ENCODE data around the gene MVB12A.
A peak's percentile ranks its signal among the peaks of the same experiment; 100 is the strongest.

Gene MVB12A

DNA sequence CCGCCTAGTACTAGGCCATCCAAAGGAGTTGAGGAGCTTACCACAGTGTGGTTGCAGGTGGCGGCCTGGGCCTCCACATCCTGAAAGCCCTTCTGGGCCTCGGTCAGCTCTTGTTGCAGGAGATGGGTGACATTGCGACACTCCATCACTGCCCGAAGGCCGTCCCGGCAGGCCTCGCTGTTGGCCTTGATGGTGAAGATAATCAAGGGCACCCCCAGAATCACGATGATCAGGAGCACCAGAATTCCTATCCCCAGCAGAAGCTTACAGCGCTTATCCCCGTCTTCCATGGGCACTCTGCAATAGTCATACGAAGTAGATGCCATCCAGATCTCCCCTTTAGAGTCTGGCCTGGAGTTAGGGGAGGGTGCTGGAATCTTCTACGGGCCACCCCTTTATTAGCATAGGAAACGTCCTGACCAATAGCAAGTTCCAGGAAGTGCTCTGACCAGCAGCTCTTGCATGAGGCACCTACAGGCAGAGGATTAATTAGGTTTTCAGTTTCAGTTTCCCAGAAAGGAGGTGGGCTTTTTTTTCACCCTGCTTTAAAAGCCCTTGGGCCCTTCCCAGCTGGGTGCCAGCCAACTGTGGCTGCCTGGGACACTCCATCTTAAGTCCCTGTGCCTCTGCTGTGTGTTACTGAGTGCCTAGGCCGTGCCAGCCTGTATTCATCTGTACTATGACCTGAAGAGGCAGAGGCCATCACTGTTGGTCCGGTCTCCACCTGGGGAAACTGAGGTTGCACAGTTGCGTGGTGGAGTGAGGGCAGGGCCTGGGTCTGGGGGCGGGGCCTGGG, 14.4 kb upstream of the MVB12A start, which contains the start of gene BST2:
Gene BST2, minus strand, starts transcription at position 381 of the 796 bp plus-strand sequence. Its CDS starts 55 bp downstream, at position 326.
- DNase-seq (ENCODE audit: low spot score): peak; percentile 42

DNA sequence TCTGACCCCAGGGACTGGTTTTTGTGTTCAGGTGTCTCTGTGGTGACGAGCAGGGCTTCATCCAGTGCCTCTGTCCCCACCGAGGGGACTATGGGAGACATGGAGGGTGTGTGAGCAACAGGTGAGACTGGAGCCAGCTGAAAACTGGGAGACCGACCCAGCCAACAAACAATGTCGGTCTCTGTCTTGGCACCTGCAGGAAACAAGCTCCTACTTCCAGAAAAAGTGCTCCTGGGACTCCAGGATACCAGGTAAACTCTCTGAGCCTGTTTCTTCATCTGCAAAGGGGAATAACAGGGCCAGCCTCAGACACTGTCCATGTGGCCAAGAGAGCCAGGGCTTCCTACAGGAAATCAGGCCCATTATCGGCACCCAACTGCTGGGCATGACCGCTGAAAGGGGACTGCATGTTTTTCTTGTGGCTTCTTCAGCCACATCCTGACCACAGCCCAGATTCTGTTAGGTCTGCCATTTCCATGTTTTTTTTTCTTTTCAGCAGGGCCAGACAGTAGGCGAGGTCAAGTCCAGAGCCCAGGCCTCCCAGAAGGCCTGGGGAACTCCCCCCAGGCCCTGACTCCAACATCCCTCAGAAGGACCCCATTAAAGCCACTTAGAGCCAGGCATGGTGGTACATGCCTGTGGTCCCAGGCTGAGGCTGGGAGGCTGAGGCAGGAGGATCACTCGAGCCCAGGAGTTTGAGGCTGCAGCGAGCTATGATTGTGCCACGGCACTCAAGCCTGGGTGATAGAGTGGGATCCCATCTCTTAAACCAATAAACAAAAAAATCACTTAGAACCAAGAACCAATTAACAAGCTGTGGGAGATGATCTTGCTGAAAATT, 13.6 kb upstream of the MVB12A start:
- no peak for DNase-seq (ENCODE audit: low spot score)

- DNase-seq (ENCODE audit: low spot score): no peak
Observed at GRCh38 chr19:17406887-17407196, 13.0 kb upstream of the MVB12A start.

DNA sequence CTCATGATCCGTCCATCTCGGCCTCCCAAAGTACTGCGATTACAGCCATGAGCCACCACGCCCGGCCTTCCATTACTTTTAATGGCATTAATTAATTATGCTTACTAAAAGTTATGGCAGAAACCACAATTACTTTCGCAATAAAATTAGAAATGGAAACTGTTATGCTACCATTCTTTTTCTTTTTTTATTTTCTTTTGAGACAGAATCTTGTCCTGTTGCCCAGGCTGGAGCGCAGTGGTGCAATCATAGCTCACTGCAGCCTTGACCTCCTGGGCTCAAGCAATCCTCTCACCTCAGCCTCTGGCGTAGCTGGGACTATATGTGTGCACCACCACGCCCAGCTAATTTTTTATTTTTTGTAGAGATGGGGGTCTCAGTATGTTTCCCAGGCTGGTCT, 9.9 kb upstream of the MVB12A start:
- no peak for DNase-seq (ENCODE audit: low spot score)

DNA sequence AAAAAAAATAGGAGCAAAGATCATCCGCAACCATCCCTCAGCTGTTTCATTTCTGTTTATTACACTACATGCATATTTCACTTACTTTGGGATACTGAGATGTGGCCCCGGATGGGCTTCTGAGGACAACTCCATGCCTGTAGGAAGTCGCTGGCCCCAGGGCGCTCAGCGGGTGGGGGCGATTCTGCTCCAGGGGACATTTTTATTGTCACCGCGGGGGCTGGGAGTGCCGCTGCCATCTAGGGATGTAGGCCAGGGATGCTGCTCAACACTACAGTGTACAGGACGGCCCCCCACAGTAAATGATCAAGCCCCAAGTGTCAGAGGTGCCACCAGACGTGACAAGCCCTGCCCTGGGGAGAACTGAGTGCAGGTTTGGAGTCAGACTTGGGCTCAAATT, 8.0 kb upstream of the MVB12A start:
- DNase-seq (ENCODE audit: low spot score): no peak

GRCh38 chr19:17414097-17414496, 5.8 kb upstream of the MVB12A start:
- no peak for DNase-seq (ENCODE audit: low spot score)

DNA sequence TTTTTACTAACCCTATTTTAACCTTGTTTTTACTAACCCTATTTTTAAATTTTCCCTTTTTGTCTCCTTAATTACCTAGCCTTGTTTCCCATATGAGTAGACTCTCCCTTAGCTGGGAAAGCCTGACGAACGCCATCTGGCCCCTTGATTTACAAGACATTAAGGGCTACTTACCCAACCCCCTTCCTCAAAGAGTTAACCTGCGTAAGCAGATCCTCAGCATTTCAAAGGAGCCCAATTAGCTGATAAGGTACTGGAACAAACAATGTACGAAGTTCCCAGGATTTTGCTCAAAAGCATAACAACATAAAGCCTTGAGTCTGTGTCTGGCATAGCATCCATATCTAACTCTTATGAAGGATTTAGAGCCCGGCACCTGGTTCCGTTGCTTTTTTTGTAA, 4.7 kb upstream of the MVB12A start:
- no peak for DNase-seq (ENCODE audit: low spot score)

DNA sequence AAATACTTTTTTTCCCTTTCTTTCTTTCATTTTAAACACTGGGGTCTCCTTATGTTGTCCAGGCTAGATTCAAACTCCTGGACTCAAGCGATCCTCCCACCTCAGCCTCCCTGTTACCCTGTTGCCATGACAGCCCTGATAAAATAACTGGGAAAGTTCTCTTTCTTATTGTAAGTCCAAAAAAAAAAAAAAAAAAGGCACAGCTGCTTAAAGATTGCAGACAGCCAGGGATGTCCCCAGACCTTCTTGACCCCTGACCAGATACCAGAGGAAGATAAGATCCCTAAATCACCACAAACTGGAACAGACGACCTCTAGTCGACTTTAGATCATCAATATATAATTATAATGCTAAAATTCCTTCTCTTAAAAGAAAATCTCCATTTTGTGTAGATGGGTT, 1.1 kb upstream of the MVB12A start:
- no peak for DNase-seq (ENCODE audit: low spot score)

DNA sequence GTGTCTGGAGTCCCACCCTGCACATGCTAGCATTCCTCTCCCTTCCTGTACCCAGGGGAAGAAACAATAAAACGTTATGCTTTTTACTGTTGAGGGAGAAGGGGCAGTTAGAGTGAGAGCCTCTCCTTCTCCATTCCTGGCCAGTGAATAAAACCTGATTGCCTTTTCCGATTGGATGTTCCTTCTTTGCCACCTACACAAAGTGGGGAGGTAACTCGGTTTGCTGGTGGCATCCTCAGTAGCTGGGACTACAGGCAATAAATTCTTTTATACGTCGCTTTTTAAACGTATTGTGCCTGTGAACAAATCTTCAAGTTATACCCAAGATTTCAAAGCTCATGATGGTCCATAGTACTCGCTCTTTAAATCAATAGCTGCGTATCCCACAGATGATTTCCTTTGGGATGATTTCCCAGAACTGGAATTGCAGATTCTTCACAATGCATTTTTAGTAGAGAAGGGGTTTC, 660 bp upstream of the MVB12A start:
- peak; percentile 16 for DNase-seq (ENCODE audit: low spot score)

DNA sequence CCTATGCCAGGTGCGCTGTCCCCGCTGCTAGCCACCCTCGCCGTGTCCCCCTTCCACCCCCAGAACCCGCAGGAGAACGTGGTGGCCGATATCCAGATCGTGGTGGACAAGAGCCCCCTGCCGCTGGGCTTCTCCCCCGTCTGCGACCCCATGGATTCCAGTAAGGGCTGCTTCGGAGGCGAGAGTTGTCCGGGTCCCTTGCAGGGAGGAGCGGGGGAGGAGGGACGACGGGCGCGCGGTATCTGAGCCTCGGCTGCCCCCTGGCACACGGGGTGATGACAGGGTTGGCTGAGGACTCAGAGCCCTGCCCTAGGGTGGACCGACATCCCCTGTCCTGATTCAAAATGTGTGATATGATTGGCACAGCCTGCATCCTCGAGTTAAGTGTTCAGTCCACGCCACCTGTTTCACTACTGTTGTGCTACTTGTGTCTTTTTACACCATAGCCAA, 653 bp downstream of the MVB12A start:
- no peak for DNase-seq (ENCODE audit: low spot score)

DNA sequence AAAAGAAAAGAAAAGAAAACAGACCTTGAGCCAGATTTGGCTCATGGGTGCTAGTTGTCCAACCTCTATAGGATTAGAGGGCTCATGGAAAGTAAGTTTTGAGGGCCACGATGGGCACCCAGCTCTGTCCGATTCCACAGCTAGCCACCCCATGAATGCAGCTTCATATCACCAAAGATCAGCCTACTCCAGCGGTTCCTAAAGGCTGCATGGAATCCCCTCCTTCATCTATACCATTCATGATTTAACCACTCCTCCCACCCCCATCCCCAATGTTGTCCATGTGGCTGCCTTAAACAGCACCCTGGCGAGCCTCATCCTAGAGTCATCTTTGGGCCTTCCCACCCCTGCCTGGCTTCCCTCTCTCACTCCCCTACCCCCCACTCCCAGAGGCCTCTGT, 2.1 kb downstream of the MVB12A start:
- no peak for DNase-seq (ENCODE audit: low spot score)

- no peak for DNase-seq (ENCODE audit: low spot score)
Observed at GRCh38 chr19:17423429-17424208, 3.8 kb downstream of the MVB12A start.

GRCh38 chr19:17424743-17425365, 5.0 kb downstream of the MVB12A start:
- no peak for DNase-seq (ENCODE audit: low spot score)

DNA sequence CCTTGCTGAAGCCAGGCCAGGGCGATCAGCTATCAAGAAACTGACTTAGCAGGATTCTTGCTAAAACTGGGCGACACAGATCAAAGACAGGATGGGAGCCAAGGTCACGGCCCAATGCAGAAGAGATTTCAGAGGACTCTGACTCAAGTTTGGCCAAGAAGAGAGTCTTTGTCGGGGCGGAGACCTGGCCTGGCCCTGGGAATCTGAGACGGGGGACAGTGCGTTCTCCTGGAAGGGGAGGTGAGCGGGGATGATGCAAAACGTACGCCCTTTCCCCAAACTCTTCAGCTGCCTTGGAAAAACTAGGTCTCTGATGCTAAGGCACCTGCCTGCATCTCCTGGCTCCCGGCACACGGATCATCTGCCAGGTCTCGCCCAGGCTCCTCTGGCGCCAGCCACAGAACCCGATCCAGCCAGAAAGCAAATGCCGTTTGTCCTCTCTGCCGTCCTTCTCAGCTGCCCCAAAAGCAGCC, 9.8 kb downstream of the MVB12A start:
- DNase-seq (ENCODE audit: low spot score): no peak

- DNase-seq (ENCODE audit: low spot score): no peak
Observed at GRCh38 chr19:17431417-17431816, 11.6 kb downstream of the MVB12A start.

GRCh38 chr19:17435218-17435617, 15.4 kb downstream of the MVB12A start:
- no peak for DNase-seq (ENCODE audit: low spot score)

DNA sequence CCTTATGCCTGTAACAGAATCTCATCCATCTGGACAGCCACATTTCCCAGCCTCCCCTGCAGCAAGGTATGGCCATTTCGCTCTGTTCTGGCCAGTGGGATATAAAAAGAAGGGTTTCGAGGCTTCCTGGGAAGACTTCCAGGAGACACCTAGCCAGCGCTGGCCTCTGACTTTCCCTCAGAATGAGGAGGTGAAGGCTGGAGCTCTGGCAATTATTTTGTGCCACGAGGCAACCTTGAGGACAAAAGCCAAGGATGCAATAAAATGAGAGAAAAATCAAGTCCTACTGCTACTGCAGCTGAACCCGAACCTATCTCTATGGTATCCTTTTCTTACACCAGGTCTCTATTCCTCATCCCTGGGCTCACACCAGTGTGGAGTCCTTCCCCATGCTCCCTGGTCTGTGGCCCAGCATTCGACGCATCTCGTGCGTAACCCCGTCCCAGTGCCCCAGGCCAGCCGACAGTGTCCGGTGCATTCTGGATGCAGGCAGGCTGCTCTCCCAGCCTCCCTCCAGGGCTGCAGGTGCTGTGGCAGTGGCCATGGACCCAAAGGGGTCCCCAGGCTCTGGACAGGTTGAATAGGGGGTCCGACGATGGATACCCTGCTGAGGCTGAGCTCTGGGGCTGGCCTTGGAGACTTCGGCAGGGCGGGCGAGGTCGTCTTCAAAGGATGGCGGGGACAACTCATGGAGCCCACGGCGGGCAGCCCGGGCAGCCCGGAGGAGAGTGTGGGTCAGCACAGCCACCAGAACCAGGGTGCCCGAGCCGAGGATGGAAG, 16.4 kb downstream of the MVB12A start:
- no peak for DNase-seq (ENCODE audit: low spot score)

- no peak for DNase-seq (ENCODE audit: low spot score)
Observed at GRCh38 chr19:17436874-17437267, 17.0 kb downstream of the MVB12A start.

DNA sequence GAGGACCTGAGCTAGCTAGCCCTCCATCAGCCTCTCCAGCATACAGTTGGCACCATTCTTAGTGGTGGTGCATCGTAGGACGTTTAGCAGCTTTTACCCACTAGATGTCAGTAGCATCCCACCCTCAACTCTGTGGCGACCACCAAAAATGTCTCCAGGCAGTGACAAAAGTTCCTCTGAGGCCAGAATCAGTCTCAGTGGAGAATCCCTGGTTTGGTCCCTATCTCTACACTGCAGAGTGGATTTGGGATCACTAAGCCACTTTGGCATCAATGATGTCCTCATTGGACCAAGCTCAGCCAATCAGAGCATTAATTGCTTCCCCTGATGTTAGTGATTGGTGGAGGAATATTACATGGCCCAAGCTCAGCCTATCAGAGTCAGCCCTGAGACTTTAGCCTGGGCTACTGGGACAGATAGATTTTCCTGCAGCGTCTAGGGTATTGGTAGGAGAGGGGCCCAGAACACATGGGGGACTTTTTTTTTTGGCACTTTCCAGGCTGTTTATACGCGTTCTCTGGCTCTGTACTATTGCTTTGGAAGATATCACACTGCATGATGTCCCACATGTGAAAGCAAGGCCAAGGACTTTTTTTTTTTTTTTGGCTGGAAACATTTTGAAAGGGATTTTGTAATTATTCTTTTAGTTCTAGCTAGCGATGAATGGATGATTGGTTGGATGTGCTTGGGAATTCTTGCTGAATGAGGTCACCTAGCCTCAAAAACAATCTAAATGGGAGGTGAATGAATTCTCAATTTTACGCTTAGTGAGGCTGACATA, 21.6 kb downstream of the MVB12A start:
- DNase-seq (ENCODE audit: low spot score): peak; percentile 25

DNA sequence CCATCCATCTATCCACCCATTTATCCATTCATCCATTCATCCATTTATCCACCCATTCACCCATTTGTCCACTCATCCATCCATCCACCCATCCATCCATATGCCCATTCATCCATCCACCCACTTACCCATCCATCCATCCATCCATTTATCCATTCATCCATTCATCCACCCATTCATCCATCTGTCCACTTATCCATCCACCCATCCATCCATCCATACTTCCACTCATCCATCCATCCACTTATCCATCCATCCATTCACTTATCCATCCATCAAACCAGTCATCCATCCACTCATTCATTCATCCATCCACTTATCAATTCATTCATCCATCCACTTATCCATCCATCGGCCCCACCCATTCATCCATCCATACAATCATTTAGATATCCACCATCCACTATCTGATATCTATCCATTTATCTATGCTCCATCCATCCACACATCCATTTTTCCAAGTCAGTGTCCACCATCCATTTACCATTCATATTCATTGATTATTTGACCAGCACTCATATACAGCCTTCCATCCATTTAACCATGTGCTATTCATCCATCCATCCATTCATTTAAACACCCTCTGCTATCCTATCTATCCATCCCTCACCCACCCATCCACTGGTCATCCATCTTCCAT, 25.8 kb downstream of the MVB12A start:
- no peak for DNase-seq (ENCODE audit: low spot score)
